ENCODE results near the gene TRPC4AP.
"Not testable (repeated sequence)": the region's sequence is repeated elsewhere in the genome, so short reads cannot be mapped to it uniquely, and the experiment has no call there.

Gene TRPC4AP

GRCh38 chr20:35059110-35059509 lies 33.5 kb downstream of the TRPC4AP start:
- Histone ChIP-seq H3K27me3 (no peaks in the 10 kb centered on the region), H3K4me1 (peaks cover 7% of the 10 kb centered on the region), H3K36me3 (peaks cover 15% of the 10 kb centered on the region), H3K9me3 (no peaks in the 10 kb centered on the region), H3K4me3 (ENCODE audit: low read depth, low read length) (no peak overlapping the region)
- TF ChIP-seq, protein P1, sequence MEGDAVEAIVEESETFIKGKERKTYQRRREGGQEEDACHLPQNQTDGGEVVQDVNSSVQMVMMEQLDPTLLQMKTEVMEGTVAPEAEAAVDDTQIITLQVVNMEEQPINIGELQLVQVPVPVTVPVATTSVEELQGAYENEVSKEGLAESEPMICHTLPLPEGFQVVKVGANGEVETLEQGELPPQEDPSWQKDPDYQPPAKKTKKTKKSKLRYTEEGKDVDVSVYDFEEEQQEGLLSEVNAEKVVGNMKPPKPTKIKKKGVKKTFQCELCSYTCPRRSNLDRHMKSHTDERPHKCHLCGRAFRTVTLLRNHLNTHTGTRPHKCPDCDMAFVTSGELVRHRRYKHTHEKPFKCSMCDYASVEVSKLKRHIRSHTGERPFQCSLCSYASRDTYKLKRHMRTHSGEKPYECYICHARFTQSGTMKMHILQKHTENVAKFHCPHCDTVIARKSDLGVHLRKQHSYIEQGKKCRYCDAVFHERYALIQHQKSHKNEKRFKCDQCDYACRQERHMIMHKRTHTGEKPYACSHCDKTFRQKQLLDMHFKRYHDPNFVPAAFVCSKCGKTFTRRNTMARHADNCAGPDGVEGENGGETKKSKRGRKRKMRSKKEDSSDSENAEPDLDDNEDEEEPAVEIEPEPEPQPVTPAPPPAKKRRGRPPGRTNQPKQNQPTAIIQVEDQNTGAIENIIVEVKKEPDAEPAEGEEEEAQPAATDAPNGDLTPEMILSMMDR (IDR thresholded peaks at IDR 0.05; ENCODE audit: low read depth, low read length) = no peak
- DNase-seq = no peak

GRCh38 chr20:35055445-35056276 lies 36.9 kb downstream of the TRPC4AP start:
- peak; percentile 62 for DNase-seq
- Histone ChIP-seq H3K9me3 (no peaks in the 10 kb centered on the region), H3K4me3 (ENCODE audit: low read depth, low read length) (no peak overlapping the region), H3K36me3 (peaks cover 11% of the 10 kb centered on the region), H3K27me3 (no peaks in the 10 kb centered on the region), H3K4me1 (peaks cover 7% of the 10 kb centered on the region)
- TF ChIP-seq, protein P1 (IDR thresholded peaks at IDR 0.05; ENCODE audit: low read depth, low read length) = no peak

GRCh38 chr20:35054814-35055213 lies 37.8 kb downstream of the TRPC4AP start:
- Histone ChIP-seq H3K4me3 (ENCODE audit: low read depth, low read length) (no peak overlapping the region), H3K27me3 (no peaks in the 10 kb centered on the region), H3K36me3 (peaks cover 16% of the 10 kb centered on the region), H3K9me3 (no peaks in the 10 kb centered on the region), H3K4me1 (peaks cover 7% of the 10 kb centered on the region)
- no peak for DNase-seq
- TF ChIP-seq, protein P1 (IDR thresholded peaks at IDR 0.05; ENCODE audit: low read depth, low read length) = no peak

DNA sequence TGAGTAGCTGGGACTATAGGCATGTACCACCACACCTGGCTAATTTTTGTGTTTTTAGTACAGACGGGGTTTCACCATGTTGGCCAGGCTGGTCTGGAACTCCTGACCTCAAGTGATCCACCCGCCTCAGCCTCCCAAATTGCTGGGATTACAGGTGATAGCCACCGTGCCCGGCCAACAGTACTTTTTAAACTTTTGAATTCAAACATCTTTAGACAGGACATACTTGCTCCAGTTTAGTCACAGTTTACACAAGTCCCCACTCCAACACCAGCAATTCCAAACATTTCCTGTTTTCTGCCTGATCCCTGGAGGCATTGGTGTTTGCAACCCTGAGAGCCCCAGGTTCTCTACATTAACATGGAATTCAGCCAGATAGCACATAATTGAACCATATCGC lies 40.0 kb downstream of the TRPC4AP start:
- not testable (repeated sequence) for DNase-seq; H3K27me3 ChIP-seq; H3K9me3 ChIP-seq; H3K4me1 ChIP-seq; H3K4me3 ChIP-seq (ENCODE audit: low read depth, low read length)
- H3K36me3 ChIP-seq = peaks cover 31% of the 10 kb centered on the region

DNA sequence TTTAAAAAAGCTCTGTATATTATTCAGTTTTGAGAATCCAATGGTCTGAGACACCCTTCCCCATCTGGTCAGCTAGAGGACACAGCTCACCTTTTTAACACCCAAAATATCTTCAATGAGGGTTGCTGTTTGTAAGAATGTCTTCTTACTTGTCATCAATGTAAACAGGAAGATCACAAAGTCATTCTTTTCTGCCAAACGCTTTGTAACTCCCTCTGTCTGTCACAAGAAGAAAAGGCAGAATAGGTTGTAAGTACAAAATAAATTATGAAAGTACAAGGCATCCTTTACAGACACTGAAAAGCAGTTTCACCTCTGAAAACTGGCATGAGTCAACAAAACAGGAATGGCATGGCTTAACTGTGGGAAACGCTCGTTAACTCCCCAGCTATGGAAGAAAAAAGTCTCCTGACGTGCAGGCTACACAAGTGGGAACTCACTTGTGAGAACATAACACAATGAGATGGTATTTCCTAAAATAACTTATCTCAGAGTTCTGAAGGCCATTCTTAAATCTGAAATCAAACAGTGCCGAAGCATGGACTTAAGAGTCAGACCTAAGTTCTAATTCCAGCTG lies 42.7 kb downstream of the TRPC4AP start:
- Histone ChIP-seq H3K36me3 (peaks cover 34% of the 10 kb centered on the region), H3K27me3 (no peaks in the 10 kb centered on the region), H3K9me3 (no peaks in the 10 kb centered on the region), H3K4me1 (no peaks in the 10 kb centered on the region), H3K4me3 (ENCODE audit: low read depth, low read length) (no peak overlapping the region)
- DNase-seq = no peak
- TF ChIP-seq, protein P1 (IDR thresholded peaks at IDR 0.05; ENCODE audit: low read depth, low read length) = no peak

DNA sequence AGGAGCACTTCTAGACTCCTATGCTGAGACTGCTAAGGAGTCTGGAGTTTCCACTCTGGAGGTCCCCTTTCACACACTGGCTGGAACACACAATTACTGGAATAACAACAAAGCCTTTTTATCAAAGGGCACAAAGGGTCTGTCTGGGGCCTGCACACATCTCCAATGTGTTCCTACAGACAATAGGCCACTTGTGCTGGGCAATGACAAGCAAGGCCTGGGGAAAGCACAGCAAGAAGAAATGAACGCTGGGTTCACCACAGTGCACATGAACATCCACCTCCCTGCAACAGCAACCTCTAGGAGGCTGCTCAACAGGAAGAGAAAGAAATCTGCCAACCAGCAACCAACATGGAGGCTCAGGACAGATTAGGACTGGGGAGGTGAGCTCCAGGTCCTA lies 43.9 kb downstream of the TRPC4AP start:
- no peak for DNase-seq
- Histone ChIP-seq H3K36me3 (peaks cover 31% of the 10 kb centered on the region), H3K9me3 (no peaks in the 10 kb centered on the region), H3K4me3 (ENCODE audit: low read depth, low read length) (no peak overlapping the region), H3K4me1 (no peaks in the 10 kb centered on the region), H3K27me3 (no peaks in the 10 kb centered on the region)
- TF ChIP-seq, protein P1 (IDR thresholded peaks at IDR 0.05; ENCODE audit: low read depth, low read length) = no peak

All from BE2C (cell line).